PC-9 (cell line): ENCODE data around the gene ICE2. TPM values are rescaled to one million over a fixed set of nuclear protein-coding genes. Genes with fewer than 3 reads are reported as not detected.

Experiments
- BruUV-seq: library from RNA; stranded (reverse); fragments of 400-500 nt; replicated peaks from 2 replicates; lab custom pipeline; 2021; lab: Mats Ljungman, UMichigan
- CTCF ChIA-PET: fragments of 300-600 bp; sonication (Branson Sonifier 250); formaldehyde crosslinking; loops from one replicate; lab custom pipeline; 2022; ENCODE audit warnings: antibody characterized with exemption; lab: Charles Lee
- POLR2A ChIA-PET: fragments of 300-600 bp; sonication (Branson Sonifier 250); formaldehyde crosslinking; loops from one replicate; lab custom pipeline; 2022; ENCODE audit warnings: antibody characterized with exemption; ENCODE audit not compliant: unreplicated experiment; lab: Charles Lee
- DNase-seq, 2 experiments: peaks; one replicate each; pipeline versions ENCODE4 v3.0.0 to v3.0.0-alpha.2; 2015 to 2022; ENCODE audit warnings: mixed read lengths in 1 of 2
- H2AFZ ChIP-seq: fragments of 200-600 bp; sonication (generic); 2 replicates; pipeline ENCODE4 v1.8.1; 2017; ENCODE audit warnings: antibody characterized with exemption
- H3F3A ChIP-seq: fragments of 200-600 bp; sonication (generic); 2 replicates; pipeline ENCODE4 v1.8.1; 2017; ENCODE audit warnings: antibody characterized with exemption, mild to moderate bottlenecking, low read depth; ENCODE audit not compliant: insufficient read depth
- H3K27ac ChIP-seq: fragments of 200-600 bp; sonication (generic); 2 replicates; pipeline ENCODE4 v1.6.1; 2016; ENCODE audit warnings: mixed run types
- H3K27me3 ChIP-seq: fragments of 200-600 bp; sonication (generic); 2 replicates; pipeline ENCODE4 v1.6.1; 2016; ENCODE audit warnings: low read depth, mixed run types; ENCODE audit not compliant: insufficient read depth
- H3K36me3 ChIP-seq: fragments of 200-600 bp; sonication (generic); 2 replicates; pipeline ENCODE4 v1.6.1; 2016; ENCODE audit warnings: low read depth, mixed run types
- H3K4me1 ChIP-seq: fragments of 200-600 bp; sonication (generic); replicated peaks from 2 replicates; pipeline ENCODE4 v1.6.1; 2016; ENCODE audit warnings: mixed run types; ENCODE audit not compliant: insufficient read depth
- H3K4me2 ChIP-seq: fragments of 200-600 bp; sonication (generic); 2 replicates; pipeline ENCODE4 v1.6.1; 2017; ENCODE audit warnings: mixed run types
- H3K4me3 ChIP-seq: fragments of 200-600 bp; sonication (generic); 2 replicates; pipeline ENCODE4 v1.6.1; 2016; ENCODE audit warnings: mixed run types
- H3K79me2 ChIP-seq: fragments of 200-600 bp; sonication (generic); 2 replicates; pipeline ENCODE4 v1.6.1; 2017; ENCODE audit warnings: low read depth, mixed run types
- H3K9me2 ChIP-seq: fragments of 200-600 bp; sonication (generic); 2 replicates; pipeline ENCODE4 v1.8.1; 2017; ENCODE audit warnings: mild to moderate bottlenecking; ENCODE audit not compliant: insufficient read depth
- H3K9me3 ChIP-seq: fragments of 200-600 bp; sonication (generic); 2 replicates; pipeline ENCODE4 v1.8.1; 2016; ENCODE audit warnings: low read depth; ENCODE audit not compliant: insufficient read depth
- H4K20me1 ChIP-seq: fragments of 200-600 bp; sonication (generic); 2 replicates; pipeline ENCODE4 v1.8.1; 2017; ENCODE audit not compliant: insufficient read depth
- EZH2 ChIP-seq: fragments of 200-600 bp; sonication (generic); IDR thresholded peaks from 2 replicates; pipeline ENCODE4 v1.8.0; 2017; ENCODE audit warnings: antibody characterized with exemption, low read depth
- intact Hi-C: fragments of 100-400 bp; cut with micrococcal nuclease; formaldehyde crosslinking; loops from one replicate; pipeline ENCODE4 v1.10.0; 2022; ENCODE audit not compliant: unreplicated experiment
- total RNA-seq: library from RNA; stranded (reverse); gene quantifications from 2 replicates; pipeline ENCODE4 v1.2.3, GENCODE V29; 2021
- TF ChIP-seq, protein P1 (sequence below): fragments of 200-600 bp; sonication (generic); conservative IDR thresholded peaks from 2 replicates; pipeline ENCODE4 v1.6.1; 2017; ENCODE audit warnings: mixed run types, antibody characterized with exemption, mild to moderate bottlenecking, moderate library complexity

Gene ICE2
- total RNA-seq, 1 experiment from 2014 or later: 67.5 TPM

DNA sequence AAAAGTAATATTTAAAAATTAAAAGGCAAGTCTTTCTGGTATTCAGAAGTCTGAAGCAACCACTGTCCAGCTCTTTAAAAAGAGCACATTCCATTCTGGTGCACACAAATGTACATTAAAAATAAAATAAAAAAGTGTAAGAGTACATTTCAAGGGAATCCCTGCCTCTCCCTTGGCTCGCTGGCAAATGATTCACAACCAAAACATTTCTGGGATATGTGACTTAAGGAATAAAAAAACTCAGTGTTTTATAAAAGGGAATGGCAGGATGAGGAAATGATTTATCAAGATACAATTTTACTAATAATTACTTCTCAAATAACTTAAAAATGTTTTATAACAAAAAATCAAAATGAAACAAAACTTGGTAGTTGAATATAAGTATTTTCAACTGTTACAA is 57.4 kb downstream of the ICE2 start:
- Histone ChIP-seq H3K4me3 (no peak overlapping the region), H3F3A (peaks cover 5% of the 10 kb centered on the region), H3K9me2 (no peaks in the 10 kb centered on the region), H3K36me3 (no peaks in the 10 kb centered on the region), H4K20me1 (no peaks in the 10 kb centered on the region), H3K4me1 (peaks cover 20% of the 10 kb centered on the region), H3K9me3 (no peaks in the 10 kb centered on the region), H3K79me2 (no peaks in the 10 kb centered on the region), H3K4me2 (no peak overlapping the region), H3K27me3 (no peaks in the 10 kb centered on the region), H2AFZ (no peak overlapping the region), H3K27ac (peak overlapping the region; percentile 47)
- no TSS peak for BruUV-seq
- no peak for TF ChIP-seq EZH2
- TF ChIP-seq, protein P1, sequence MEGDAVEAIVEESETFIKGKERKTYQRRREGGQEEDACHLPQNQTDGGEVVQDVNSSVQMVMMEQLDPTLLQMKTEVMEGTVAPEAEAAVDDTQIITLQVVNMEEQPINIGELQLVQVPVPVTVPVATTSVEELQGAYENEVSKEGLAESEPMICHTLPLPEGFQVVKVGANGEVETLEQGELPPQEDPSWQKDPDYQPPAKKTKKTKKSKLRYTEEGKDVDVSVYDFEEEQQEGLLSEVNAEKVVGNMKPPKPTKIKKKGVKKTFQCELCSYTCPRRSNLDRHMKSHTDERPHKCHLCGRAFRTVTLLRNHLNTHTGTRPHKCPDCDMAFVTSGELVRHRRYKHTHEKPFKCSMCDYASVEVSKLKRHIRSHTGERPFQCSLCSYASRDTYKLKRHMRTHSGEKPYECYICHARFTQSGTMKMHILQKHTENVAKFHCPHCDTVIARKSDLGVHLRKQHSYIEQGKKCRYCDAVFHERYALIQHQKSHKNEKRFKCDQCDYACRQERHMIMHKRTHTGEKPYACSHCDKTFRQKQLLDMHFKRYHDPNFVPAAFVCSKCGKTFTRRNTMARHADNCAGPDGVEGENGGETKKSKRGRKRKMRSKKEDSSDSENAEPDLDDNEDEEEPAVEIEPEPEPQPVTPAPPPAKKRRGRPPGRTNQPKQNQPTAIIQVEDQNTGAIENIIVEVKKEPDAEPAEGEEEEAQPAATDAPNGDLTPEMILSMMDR: no peak
- intact Hi-C loops: loop anchor here (1.0 kb wide), 2 partner anchors 13 to 21 kb away; no protein-coding TSS in a partner anchor
- DNase-seq: peak; percentile 45 to 56
- ChIA-PET POLR2A (interaction anchor here (0.6 to 1.0 kb wide), 8 partner anchors 22 to 102 kb away, joined by 3 to 20 read pairs (median 5); no protein-coding TSS in a partner anchor), CTCF (no interaction called here)

DNA sequence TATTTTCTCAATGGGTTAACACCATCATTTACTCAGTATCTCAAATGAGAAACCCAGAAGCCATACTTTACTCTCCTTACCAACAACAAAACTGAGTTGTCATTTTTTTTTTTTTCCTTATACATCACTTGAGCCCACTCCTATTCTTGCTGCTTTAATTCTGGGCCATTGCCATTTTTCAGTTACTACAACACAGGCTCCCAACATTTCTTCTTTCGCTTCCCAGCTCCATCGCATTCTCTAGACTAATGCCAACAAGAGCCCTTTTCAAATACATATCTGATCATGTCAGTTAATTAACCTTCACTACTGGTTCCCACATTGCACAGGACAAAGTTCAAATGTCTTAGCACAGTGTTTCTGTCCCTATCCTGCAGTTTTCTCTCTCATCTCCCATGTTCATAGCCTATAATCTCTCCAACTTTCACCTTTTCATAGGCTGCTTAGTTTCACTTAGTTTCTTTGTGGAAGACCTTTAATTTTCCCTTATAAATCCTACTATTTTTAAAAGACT is 58.7 kb downstream of the ICE2 start:
- no peaks in the 10 kb centered on the region for H3K9me2 ChIP-seq
- no peak overlapping the region for H3K4me2 ChIP-seq
- ChIA-PET POLR2A (interaction anchor here (0.6 kb wide), 1 partner anchor 24 kb away, joined by 3 read pairs; no protein-coding TSS in a partner anchor), CTCF (no interaction called here)
- H3K36me3 ChIP-seq: no peaks in the 10 kb centered on the region
- no TSS peak for BruUV-seq
- H3K27me3 ChIP-seq: no peaks in the 10 kb centered on the region
- H4K20me1 ChIP-seq: no peaks in the 10 kb centered on the region
- H3K4me1 ChIP-seq: peaks cover 20% of the 10 kb centered on the region
- TF ChIP-seq, protein P1: no peak
- TF ChIP-seq EZH2: no peak
- no peak overlapping the region for H3K27ac ChIP-seq
- no peaks in the 10 kb centered on the region for H3K79me2 ChIP-seq
- intact Hi-C loops: no loop called here
- H3F3A ChIP-seq: peaks cover 5% of the 10 kb centered on the region
- H2AFZ ChIP-seq: no peak overlapping the region
- no peak for DNase-seq
- H3K9me3 ChIP-seq: no peaks in the 10 kb centered on the region
- H3K4me3 ChIP-seq: no peak overlapping the region

GRCh38 chr15:60419753-60420152 is 59.2 kb downstream of the ICE2 start:
- Histone ChIP-seq H3K9me2 (no peaks in the 10 kb centered on the region), H3K4me2 (no peak overlapping the region), H4K20me1 (no peaks in the 10 kb centered on the region), H3K4me3 (no peak overlapping the region), H3K36me3 (no peaks in the 10 kb centered on the region), H3K27me3 (no peaks in the 10 kb centered on the region), H2AFZ (no peak overlapping the region), H3K79me2 (no peaks in the 10 kb centered on the region), H3F3A (peaks cover 5% of the 10 kb centered on the region), H3K4me1 (peaks cover 20% of the 10 kb centered on the region), H3K27ac (no peak overlapping the region), H3K9me3 (no peaks in the 10 kb centered on the region)
- no TSS peak for BruUV-seq
- no peak for TF ChIP-seq EZH2
- TF ChIP-seq, protein P1: no peak
- CTCF ChIA-PET: no interaction called here
- POLR2A ChIA-PET: interaction anchor here (0.6 to 0.7 kb wide), 2 partner anchors 8 to 24 kb away, joined by 3 to 4 read pairs; no protein-coding TSS in a partner anchor
- DNase-seq: no peak
- intact Hi-C loops: no loop called here
